Testis (tissue), 2 donors: ENCODE data around the gene MTA1.

Source experiments
- POLR2A ChIP-seq: fragments of 450-650 bp; IDR thresholded peaks from one replicate; pipeline ENCODE4 v1.6.1; 2017; ENCODE audit warnings: antibody characterized with exemption, mild to moderate bottlenecking, moderate library complexity
- TF ChIP-seq, protein P1 (sequence below), 3 experiments: fragments of 450-650 bp in 2 of 3; fragments of 200-600 bp in 1 of 3; sonication (generic) in 1 of 3; IDR thresholded peaks; one replicate each; pipeline ENCODE4 v1.5.1; 2016 to 2019; ENCODE audit warnings: antibody characterized with exemption in 3 of 3, mild to moderate bottlenecking in 2 of 3, moderate library complexity in 1 of 3

DNA sequence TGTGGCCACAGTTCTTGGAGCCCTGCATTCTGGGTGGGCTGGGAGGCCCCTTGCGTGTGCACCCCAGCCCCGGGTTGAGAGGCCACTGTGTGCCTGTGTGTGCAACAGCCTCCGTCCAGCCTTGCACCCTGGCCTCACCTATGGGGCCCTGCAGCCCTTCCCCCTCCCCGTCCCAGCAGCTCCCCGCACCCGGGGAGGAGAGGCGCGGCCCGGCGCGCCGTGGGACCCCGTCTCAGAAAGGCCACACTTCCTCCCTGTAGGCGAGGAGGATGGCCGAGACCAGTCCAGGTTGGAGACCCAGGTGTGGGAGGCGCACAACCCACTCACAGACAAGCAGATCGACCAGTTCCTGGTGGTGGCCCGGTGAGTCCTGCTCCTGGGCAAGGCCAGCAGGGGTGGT, 38.4 kb downstream of the MTA1 start:
- TF ChIP-seq POLR2A, result no peak
- TF ChIP-seq, protein P1, sequence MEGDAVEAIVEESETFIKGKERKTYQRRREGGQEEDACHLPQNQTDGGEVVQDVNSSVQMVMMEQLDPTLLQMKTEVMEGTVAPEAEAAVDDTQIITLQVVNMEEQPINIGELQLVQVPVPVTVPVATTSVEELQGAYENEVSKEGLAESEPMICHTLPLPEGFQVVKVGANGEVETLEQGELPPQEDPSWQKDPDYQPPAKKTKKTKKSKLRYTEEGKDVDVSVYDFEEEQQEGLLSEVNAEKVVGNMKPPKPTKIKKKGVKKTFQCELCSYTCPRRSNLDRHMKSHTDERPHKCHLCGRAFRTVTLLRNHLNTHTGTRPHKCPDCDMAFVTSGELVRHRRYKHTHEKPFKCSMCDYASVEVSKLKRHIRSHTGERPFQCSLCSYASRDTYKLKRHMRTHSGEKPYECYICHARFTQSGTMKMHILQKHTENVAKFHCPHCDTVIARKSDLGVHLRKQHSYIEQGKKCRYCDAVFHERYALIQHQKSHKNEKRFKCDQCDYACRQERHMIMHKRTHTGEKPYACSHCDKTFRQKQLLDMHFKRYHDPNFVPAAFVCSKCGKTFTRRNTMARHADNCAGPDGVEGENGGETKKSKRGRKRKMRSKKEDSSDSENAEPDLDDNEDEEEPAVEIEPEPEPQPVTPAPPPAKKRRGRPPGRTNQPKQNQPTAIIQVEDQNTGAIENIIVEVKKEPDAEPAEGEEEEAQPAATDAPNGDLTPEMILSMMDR (IDR thresholded peaks at IDR 0.05), result no peak
